ENCODE results near the gene CDC42BPB.
"Not testable (repeated sequence)": the region's sequence is repeated elsewhere in the genome, so short reads cannot be mapped to it uniquely, and the experiment has no call there.

Gene CDC42BPB

GRCh38 chr14:102928412-102929240, 128.7 kb downstream of the CDC42BPB start:
- no peak for DNase-seq (ENCODE audit: low spot score)

- DNase-seq (ENCODE audit: low spot score), result no peak
Observed at GRCh38 chr14:102927878-102928411, 129.4 kb downstream of the CDC42BPB start.

DNA sequence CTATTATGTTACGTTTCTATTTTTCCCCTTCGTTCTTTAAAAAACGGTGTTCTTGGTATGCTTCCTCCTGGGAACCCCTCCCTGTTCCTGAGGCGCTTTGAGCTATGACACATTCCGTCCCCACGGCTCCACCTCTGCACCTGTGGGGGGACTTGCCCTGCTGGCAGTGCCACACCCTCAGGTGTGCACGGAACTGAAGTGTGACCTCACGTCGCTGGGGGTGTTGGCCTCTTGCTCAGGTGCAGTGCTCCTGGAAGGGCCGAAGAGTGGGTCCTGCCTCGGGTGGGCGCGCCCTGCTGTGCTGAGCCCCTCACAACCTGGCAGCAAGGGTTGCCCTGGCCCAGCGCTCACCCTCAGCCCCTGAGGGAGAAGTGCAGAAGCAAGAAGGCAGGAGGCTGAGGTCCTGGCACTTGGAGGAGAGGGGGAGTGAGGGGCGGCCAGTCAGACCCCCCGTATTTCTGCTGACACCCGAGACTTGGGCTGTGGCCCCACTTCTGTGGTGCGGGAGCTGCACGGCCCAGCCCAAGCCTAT, 129.9 kb downstream of the CDC42BPB start:
- DNase-seq (ENCODE audit: low spot score), result no peak

DNA sequence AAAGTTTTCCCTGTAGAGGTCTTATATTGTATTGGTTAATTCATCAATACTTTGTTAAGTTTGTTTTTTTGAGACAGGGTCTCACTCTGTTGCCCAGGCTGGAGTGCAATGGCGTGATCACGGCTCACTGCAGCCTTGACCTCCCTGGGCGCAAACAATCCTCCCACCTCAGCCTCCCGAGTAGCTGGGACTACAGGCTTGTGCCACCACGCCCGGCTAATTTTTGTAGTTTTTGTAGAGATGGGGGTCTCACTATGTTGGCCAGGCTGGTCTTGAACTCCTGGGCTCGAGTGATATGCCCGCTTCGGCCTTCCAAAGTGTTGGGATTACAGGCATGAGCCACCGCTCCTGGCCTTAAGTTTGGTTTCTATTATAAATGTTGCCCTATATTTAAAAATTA, 130.5 kb downstream of the CDC42BPB start:
- not testable (repeated sequence) for DNase-seq (ENCODE audit: low spot score)

GRCh38 chr14:102926104-102926503, 131.2 kb downstream of the CDC42BPB start:
- no peak for DNase-seq (ENCODE audit: low spot score)

DNA sequence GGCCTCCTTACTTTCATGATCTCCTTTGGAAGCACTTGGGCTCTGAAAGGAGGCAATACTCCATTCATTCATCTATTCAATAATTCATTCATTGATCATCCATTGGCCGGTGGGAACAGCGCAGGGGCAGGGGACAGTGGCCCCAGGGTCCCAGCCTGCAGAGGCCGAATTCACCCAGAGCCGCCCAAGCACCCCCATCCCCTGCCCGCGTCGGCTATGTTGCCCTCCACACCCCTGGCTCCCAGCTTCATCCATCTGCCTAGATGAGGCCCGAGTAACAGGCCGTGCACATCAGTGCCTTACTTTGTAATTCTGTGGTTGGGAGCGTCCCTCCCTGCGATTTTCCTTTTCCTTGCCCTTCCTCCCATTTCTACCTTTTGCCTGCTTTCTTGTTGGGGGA, 131.7 kb downstream of the CDC42BPB start:
- DNase-seq (ENCODE audit: low spot score), result no peak

DNA sequence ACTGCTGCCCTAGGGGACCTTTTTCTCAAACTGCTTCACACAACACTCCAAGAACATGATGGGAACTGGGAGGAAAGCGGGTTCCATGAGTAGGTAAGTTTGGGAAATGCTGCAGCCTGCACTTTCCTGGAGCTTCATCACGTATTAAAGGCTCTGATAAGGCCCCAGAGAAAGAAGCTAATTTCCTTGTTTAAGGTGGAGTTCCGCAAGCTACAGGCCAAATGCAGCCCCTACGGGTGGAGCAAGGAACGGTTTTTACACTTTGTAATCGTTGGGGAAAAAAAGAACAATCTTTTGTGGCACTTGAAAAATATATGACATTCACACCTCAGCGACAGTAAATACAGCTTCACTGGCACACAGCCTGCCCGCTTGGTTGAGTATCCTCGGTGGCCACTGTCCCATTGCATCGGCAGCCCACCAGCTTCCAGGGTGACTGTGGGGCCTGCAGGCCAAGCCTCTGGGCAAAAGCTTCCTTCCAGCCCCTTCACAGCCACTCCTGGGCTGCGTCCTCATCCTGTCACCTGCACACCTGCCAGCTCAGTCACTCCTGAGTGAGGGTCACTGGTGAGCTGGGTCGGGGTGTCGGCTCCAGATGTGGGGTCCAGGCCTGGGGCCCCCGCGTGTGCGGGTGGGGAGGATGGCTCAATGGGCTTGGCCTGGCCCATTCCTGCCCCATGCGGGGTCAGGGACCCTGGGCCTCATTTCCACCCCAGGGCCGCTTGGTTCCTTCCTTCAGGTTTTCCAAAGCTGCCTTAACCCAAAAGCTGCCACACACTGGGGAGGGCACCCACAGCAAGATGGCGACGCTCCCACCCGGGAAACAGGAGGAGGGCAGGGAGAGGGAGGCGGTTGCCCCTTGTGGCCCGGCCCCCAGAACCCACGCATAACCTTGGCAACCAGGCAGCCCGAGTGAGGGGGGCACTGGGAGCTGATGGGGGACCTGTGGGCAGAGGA, 132.4 kb downstream of the CDC42BPB start:
- no peak for DNase-seq (ENCODE audit: low spot score)

- DNase-seq (ENCODE audit: low spot score), result no peak
Observed at GRCh38 chr14:102923925-102924486, 133.3 kb downstream of the CDC42BPB start.

- DNase-seq (ENCODE audit: low spot score), result no peak
Observed at GRCh38 chr14:102923201-102923924, 134.0 kb downstream of the CDC42BPB start.

GRCh38 chr14:102922490-102923200, 134.7 kb downstream of the CDC42BPB start, which contains the start of gene AMN:
Gene AMN (plus strand): TSS chr14:102922663. CDS start chr14:102922689, 26 bp downstream.
- no peak for DNase-seq (ENCODE audit: low spot score)

DNA sequence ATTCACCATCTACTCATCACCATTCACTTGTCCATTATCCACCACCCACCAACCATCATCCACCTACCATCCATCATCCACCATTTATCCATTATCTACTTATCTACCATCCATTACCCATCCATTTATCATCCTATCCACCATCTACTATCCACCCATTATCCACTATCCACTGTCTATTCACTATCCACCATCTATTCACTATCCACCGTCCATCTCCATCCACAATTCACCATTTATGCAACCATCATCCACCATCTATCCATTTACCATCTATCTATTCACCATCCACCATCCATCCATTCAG, 136.4 kb downstream of the CDC42BPB start:
- DNase-seq (ENCODE audit: low spot score), result no peak

DNA sequence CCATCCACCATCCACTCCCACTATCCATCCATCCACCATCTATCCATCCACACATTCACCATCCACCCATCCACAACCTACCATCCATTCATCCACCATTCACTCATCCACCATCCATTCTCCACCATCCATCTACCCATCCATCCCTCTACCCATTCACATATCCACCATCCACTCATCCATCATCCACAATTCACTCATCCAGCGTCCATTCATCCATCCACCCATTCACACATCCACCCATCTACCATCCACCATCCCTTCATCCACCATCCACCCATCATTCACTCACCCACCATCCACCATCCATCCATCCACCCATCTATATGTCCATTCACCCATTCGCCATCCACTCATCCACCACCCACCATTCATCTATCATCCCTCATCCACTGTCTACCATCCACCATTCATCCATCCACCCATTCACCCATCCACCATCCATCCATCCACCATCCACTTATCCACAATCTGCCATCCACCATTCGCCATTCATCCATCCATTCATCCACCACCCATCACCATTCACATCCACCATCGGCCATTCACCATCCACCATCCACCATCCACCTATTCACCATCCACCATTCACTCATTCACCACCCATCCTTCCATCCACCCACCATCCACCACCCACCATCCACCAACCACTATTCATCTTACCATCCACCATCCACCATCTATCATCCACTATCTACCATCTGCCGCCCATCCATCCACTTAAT, 136.9 kb downstream of the CDC42BPB start:
- DNase-seq (ENCODE audit: low spot score), result no peak

DNA sequence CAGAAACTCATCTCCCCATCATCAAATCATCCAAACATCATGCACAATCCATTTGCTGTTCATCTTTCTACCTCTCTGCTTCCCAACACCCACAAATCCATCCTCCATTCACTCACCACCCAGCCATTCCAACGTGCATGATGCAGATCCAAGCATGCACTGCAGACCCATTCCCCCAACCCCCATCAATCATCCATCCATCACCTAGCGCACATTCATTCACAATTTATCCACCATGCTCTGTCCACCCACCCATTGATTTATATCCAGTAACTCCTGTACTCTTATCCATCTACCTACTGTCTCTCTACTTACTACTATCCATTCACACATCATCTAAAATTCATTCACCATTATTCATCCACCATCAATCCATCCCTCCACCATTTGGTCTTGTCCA, 138.9 kb downstream of the CDC42BPB start:
- DNase-seq (ENCODE audit: low spot score), result no peak

DNA sequence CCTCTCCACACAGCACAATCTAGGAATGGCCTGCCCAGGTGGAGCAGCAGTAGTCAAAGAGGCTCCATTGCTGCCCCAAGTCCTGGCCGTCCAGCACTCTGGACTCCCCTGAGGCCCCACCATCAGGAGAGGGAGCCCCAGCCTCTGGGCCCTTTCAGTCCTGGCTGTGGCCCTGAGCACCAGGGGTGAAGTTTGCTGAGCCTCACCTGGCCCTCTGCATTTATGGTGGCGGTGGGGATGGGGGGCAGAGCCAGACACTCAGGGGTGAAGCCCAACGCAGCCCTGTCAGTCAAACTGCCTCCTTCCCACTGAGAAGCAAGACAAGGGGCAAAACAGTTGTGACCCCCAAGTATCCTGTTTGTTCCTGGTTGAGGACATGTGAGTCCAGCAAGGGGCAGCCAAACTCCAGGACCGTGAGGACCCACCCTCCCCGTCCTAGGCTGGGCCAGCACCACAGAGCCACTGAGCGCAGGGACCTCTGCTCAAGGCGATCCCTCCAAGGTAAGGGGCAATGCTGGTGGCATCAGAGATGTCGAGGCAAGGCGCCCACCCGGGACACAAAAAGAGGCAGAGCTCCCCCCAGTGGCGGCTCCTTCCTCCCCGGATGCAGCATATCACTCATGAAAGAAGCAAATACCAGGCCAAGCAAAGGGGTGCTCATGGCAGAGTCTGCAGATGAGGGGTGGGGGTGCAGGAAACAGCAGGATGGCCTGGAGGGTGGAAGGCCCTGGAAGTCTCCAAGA, 139.7 kb downstream of the CDC42BPB start:
- peak; percentile 82 for DNase-seq (ENCODE audit: low spot score)

- DNase-seq (ENCODE audit: low spot score), result no peak
Observed at GRCh38 chr14:102917056-102917385, 140.3 kb downstream of the CDC42BPB start.

- no peak for DNase-seq (ENCODE audit: low spot score)
Observed at GRCh38 chr14:102916347-102917055, 140.8 kb downstream of the CDC42BPB start.

DNA sequence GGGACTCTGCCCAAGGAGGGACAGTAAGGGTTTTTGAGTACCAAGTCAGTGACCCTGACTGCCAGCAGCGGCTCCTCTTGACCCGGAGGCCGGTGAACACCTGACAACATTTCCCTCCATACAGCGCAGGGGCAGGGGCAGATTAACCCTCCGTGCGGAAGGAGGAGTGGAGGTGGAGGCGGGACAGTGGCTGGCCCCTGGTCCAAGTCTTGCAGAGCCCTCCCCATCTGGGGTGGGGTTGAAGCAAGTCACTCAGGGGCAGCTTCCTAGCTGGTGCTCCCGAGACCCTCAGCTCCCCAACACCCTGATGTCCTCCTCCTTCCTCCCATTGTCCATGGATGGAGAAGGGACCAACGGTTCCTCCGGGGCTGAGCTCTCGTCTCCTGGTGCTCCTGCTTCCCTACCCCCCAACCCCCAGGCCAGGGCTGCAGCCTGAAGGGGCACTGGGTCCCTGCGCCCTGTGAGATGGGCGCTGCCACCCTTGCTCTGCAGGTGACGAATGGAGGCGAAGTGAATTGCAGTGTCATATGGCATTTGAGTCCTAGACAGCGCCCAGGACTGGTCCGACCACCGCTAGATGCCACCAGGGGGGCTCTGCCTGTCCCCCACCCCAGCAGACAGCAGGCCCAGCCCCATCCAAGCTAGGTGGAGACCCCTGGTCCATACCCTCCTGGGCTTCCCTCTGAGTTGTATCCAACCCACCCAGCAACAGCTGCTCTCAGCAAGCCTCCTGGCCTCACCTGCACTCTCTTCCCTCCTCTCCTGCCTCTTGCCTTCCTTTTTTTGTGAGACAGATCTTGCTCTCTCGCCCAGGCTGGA, 141.8 kb downstream of the CDC42BPB start:
- no peak for DNase-seq (ENCODE audit: low spot score)
